Nephron progenitor cell (in vitro differentiated cells): Measurements from ENCODE around the gene CDYL.

Experiments used
- DNase-seq: peaks from one replicate; pipeline ENCODE4 v3.0.0; 2021
- H3K27ac Mint-ChIP-seq: 2 replicates; pipeline ENCODE4 v1.8.0; 2021; ENCODE audit warnings: mild to moderate bottlenecking, moderate library complexity, mixed read lengths
- H3K27me3 Mint-ChIP-seq: 2 replicates; pipeline ENCODE4 v1.8.0; 2021; ENCODE audit warnings: mild to moderate bottlenecking, low read depth, mixed read lengths; ENCODE audit not compliant: poor library complexity
- H3K36me3 Mint-ChIP-seq: 2 replicates; pipeline ENCODE4 v1.8.0; 2021; ENCODE audit warnings: low read depth, mixed read lengths
- H3K4me1 Mint-ChIP-seq: 2 replicates; pipeline ENCODE4 v1.8.0; 2021; ENCODE audit warnings: mixed read lengths
- H3K4me3 Mint-ChIP-seq: 2 replicates; pipeline ENCODE4 v1.8.0; 2021; ENCODE audit warnings: mild to moderate bottlenecking, moderate library complexity, mixed read lengths
- H3K9me3 Mint-ChIP-seq: 2 replicates; pipeline ENCODE4 v1.8.0; 2021; ENCODE audit warnings: mild to moderate bottlenecking, moderate library complexity, mixed read lengths
- CTCF ChIP-seq: fragments of 200-600 bp; sonication (generic); IDR thresholded peaks from 2 replicates; pipeline ENCODE4 v1.5.0; 2021; ENCODE audit warnings: antibody characterized with exemption

CDYL gene

GRCh38 chr6:4973982-4974745 lies 198.0 kb downstream of the CDYL start:
- DNase-seq, result peak; percentile 65
- Mint-ChIP-seq H3K9me3 (peaks cover 42% of the 10 kb centered on the region), H3K36me3 (peaks cover 16% of the 10 kb centered on the region), H3K4me1 (peaks cover 51% of the 10 kb centered on the region), H3K27me3 (peaks cover 2% of the 10 kb centered on the region), H3K27ac (peak overlapping the region; percentile 83), H3K4me3 (peak overlapping the region; percentile 4)
- TF ChIP-seq CTCF, result no peak

DNA sequence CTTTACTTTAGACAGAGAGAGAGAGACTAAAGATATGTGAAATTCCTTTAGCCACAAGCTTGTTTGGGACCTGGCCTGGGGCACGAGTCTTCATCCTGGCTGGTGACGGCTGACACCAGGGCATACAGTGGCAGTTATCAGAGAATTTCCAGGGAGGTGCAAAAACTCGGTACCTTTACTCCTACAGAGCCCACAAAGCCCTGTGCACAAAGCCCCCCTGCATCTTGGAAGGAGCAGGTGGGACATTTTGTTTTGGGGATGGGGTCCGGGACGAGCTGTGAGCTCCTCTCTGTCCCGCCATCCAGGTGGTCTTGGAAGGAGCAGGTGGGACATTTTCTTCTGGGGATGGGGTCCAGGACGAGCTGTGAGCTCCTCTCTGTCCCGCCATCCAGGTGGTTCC lies 198.8 kb downstream of the CDYL start:
- Mint-ChIP-seq H3K4me3 (no peak overlapping the region), H3K27me3 (peaks cover 2% of the 10 kb centered on the region), H3K9me3 (peaks cover 47% of the 10 kb centered on the region), H3K27ac (no peak overlapping the region), H3K4me1 (peaks cover 45% of the 10 kb centered on the region), H3K36me3 (peaks cover 23% of the 10 kb centered on the region)
- no peak for TF ChIP-seq CTCF
- DNase-seq, result no peak

DNA sequence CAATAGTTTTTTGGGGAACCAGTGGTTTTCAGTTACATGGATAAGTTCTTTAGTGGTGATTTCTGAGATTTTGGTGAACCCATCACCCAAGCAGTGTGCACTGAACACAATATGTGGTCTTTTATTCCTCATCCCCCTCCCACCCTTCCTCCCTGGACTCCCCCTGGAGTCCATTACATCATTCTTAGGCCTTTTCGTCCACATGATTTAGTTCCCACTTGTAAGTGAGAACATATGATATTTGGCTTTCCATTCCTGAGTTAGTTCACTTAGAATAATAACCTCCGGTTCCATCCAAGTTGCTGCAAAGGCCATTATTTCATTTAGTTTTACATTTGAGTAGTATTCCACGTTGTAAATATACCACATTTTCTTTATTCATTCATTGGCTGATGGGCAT lies 199.3 kb downstream of the CDYL start:
- Mint-ChIP-seq H3K27ac (no peak overlapping the region), H3K27me3 (peaks cover 2% of the 10 kb centered on the region), H3K36me3 (peaks cover 26% of the 10 kb centered on the region)

GRCh38 chr6:4977468-4977867 lies 201.3 kb downstream of the CDYL start:
- no peak overlapping the region for H3K4me3 Mint-ChIP-seq
- H3K27ac Mint-ChIP-seq, result no peak overlapping the region
- H3K27me3 Mint-ChIP-seq, result peaks cover 2% of the 10 kb centered on the region
- DNase-seq, result no peak
- no peak for TF ChIP-seq CTCF
- peaks cover 27% of the 10 kb centered on the region for H3K36me3 Mint-ChIP-seq
- H3K9me3 Mint-ChIP-seq, result peaks cover 59% of the 10 kb centered on the region
- H3K4me1 Mint-ChIP-seq, result peaks cover 20% of the 10 kb centered on the region

More for the DNA sequence above, 199.3 kb downstream of the CDYL start:
- Mint-ChIP-seq H3K4me1 (peaks cover 40% of the 10 kb centered on the region), H3K4me3 (no peak overlapping the region), H3K9me3 (peaks cover 49% of the 10 kb centered on the region)
- DNase-seq, result no peak
- TF ChIP-seq CTCF, result no peak

DNA sequence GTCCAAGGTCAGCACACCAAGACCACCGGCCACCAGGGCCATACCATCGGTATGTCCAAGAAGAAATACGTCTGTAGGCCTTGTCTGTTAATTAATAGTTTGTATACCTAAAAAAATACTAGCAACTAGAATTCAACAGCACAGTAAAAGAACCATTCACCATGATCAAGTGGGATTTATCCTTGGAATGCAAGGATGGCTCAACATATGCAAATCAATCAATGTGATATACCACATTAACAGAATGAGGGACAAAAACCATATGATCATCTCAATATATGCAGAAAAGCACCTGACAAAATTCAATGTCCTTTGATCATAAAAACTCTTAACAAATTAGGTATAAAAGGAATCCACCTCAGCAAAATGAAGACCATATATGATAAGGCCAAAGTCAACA lies 203.2 kb downstream of the CDYL start:
- Mint-ChIP-seq H3K27me3 (peaks cover 2% of the 10 kb centered on the region), H3K4me3 (no peak overlapping the region), H3K27ac (no peak overlapping the region), H3K9me3 (peaks cover 62% of the 10 kb centered on the region), H3K36me3 (peaks cover 27% of the 10 kb centered on the region), H3K4me1 (peaks cover 5% of the 10 kb centered on the region)
- TF ChIP-seq CTCF, result no peak
- DNase-seq, result no peak

GRCh38 chr6:4981761-4982160 lies 205.6 kb downstream of the CDYL start:
- Mint-ChIP-seq H3K27me3 (peaks cover 2% of the 10 kb centered on the region), H3K27ac (no peak overlapping the region), H3K4me1 (peaks cover 13% of the 10 kb centered on the region), H3K36me3 (peaks cover 21% of the 10 kb centered on the region), H3K4me3 (no peak overlapping the region), H3K9me3 (peaks cover 56% of the 10 kb centered on the region)
- TF ChIP-seq CTCF, result no peak
- no peak for DNase-seq
